GM23338 (cell line): ENCODE data around the gene ZNF660. TPM values are rescaled to one million over a fixed set of nuclear protein-coding genes. Genes with fewer than 3 reads are reported as not detected.

ENCODE experiments used
- ATAC-seq: fragments of 200-7000 bp; cut with Tn5 transposase; 3 replicates; pipeline ENCODE4 v1.9.1; 2020
- DNase-seq: peaks from one replicate; pipeline ENCODE4 v3.0.0-alpha.2; 2015; ENCODE audit warnings: low spot score
- H2AFZ ChIP-seq: fragments of 200-600 bp; sonication (generic); 2 replicates; pipeline ENCODE4 v1.8.0; 2016; ENCODE audit warnings: antibody characterized with exemption, mild to moderate bottlenecking, moderate library complexity
- H3F3A ChIP-seq: fragments of 200-600 bp; sonication (generic); replicated peaks from 2 replicates; pipeline ENCODE4 v1.8.0; 2017; ENCODE audit warnings: antibody characterized with exemption, mixed run types, low read depth
- H3K27ac ChIP-seq: fragments of 200-600 bp; sonication (generic); 2 replicates; pipeline ENCODE4 v1.6.1; 2016; ENCODE audit warnings: low read depth
- H3K27me3 ChIP-seq: fragments of 200-600 bp; sonication (generic); 2 replicates; pipeline ENCODE4 v1.8.0; 2016; ENCODE audit warnings: mild to moderate bottlenecking, mixed run types, moderate library complexity; ENCODE audit not compliant: insufficient read depth
- H3K36me3 ChIP-seq: fragments of 200-600 bp; sonication (generic); 2 replicates; pipeline ENCODE4 v1.8.0; 2016; ENCODE audit warnings: mild to moderate bottlenecking; ENCODE audit not compliant: insufficient read depth
- H3K4me1 ChIP-seq: fragments of 200-600 bp; sonication (generic); 2 replicates; pipeline ENCODE4 v1.8.0; 2016; ENCODE audit warnings: mild to moderate bottlenecking, moderate library complexity; ENCODE audit not compliant: insufficient read depth
- H3K4me2 ChIP-seq: fragments of 200-600 bp; sonication (generic); 2 replicates; pipeline ENCODE4 v1.7.1; 2017; ENCODE audit warnings: mixed run types
- H3K4me3 ChIP-seq: fragments of 200-600 bp; sonication (generic); 2 replicates; pipeline ENCODE4 v1.6.1; 2016; ENCODE audit warnings: mixed run types
- H3K79me2 ChIP-seq: fragments of 200-600 bp; sonication (generic); replicated peaks from 2 replicates; pipeline ENCODE4 v1.8.0; 2017; ENCODE audit warnings: mild to moderate bottlenecking; ENCODE audit not compliant: insufficient read depth
- H3K9me2 ChIP-seq: fragments of 200-600 bp; sonication (generic); 2 replicates; pipeline ENCODE4 v1.8.0; 2017; ENCODE audit not compliant: insufficient read depth
- H4K20me1 ChIP-seq: fragments of 200-600 bp; sonication (generic); replicated peaks from 2 replicates; pipeline ENCODE4 v1.8.0; 2017; ENCODE audit warnings: mild to moderate bottlenecking; ENCODE audit not compliant: insufficient read depth
- H3K27ac Mint-ChIP-seq: 2 replicates; pipeline ENCODE4 v1.8.0; 2020; ENCODE audit warnings: inconsistent platforms, mild to moderate bottlenecking, moderate library complexity, mixed read lengths
- H3K27me3 Mint-ChIP-seq: 3 replicates; pipeline ENCODE4 v1.8.0; 2022; ENCODE audit warnings: low read depth, mild to moderate bottlenecking, moderate library complexity, mixed read lengths, inconsistent platforms; ENCODE audit not compliant: insufficient read depth, poor library complexity
- H3K36me3 Mint-ChIP-seq: 3 replicates; pipeline ENCODE4 v1.8.0; 2021; ENCODE audit warnings: low read depth, mild to moderate bottlenecking, inconsistent platforms, moderate library complexity, mixed read lengths
- H3K4me1 Mint-ChIP-seq: 3 replicates; pipeline ENCODE4 v1.8.0; 2020; ENCODE audit warnings: mild to moderate bottlenecking, inconsistent platforms, mixed read lengths
- H3K4me3 Mint-ChIP-seq: 3 replicates; pipeline ENCODE4 v1.8.0; 2021; ENCODE audit warnings: moderate library complexity, mild to moderate bottlenecking, inconsistent platforms, mixed read lengths
- H3K9me3 Mint-ChIP-seq: 3 replicates; pipeline ENCODE4 v1.8.0; 2020; ENCODE audit warnings: moderate library complexity, mild to moderate bottlenecking, inconsistent platforms, mixed read lengths
- CREB1 ChIP-seq: fragments of 250-450 bp; sonication (Bioruptor Pico); IDR thresholded peaks from 2 replicates; pipeline ENCODE4 v1.5.0; 2020; ENCODE audit warnings: low read depth, mild to moderate bottlenecking, moderate library complexity
- EZH2 ChIP-seq: fragments of 200-600 bp; sonication (generic); IDR thresholded peaks from one replicate; pipeline ENCODE4 v1.8.0; 2017; ENCODE audit warnings: antibody characterized with exemption, mild to moderate bottlenecking, low read depth; ENCODE audit not compliant: unreplicated experiment
- POLR2AphosphoS5 ChIP-seq: IDR thresholded peaks from 2 replicates; pipeline ENCODE4 v1.6.1; 2016; ENCODE audit warnings: antibody characterized with exemption, low read depth
- STAT1 ChIP-seq: IDR thresholded peaks from one replicate; pipeline ENCODE4 v1.6.1; 2016; ENCODE audit warnings: antibody characterized with exemption; ENCODE audit not compliant: unreplicated experiment
- ZNF114 ChIP-seq: fragments of 250-450 bp; sonication (Bioruptor Pico); IDR thresholded peaks from 2 replicates; pipeline ENCODE4 v1.5.0; 2020; ENCODE audit warnings: mild to moderate bottlenecking, moderate library complexity
- polyA plus RNA-seq: library from polyadenylated mRNA; unstranded; fragments of >200 nt; fragmentation: Nextera tagmentation; extraction: Ambion mirVana; gene quantifications from 2 replicates; pipeline ENCODE4 v1.2.1, GENCODE V29; 2016
- total RNA-seq: library from RNA; depleted of rRNA; stranded (reverse); fragments of >200 nt; shearing (Covaris generic); gene quantifications from 2 replicates; pipeline ENCODE4 v1.2.3, GENCODE V29; 2014
- TF ChIP-seq, protein P1 (sequence below): fragments of 250-450 bp; sonication (Bioruptor Pico); IDR thresholded peaks from 2 replicates; pipeline ENCODE4 v1.5.0; 2020; ENCODE audit warnings: mild to moderate bottlenecking, moderate library complexity
- TF ChIP-seq, protein P2 (sequence below): IDR thresholded peaks from 2 replicates; pipeline ENCODE4 v1.6.1; 2016; ENCODE audit warnings: antibody characterized with exemption
- TF ChIP-seq, protein P3 (sequence below), 2 experiments: fragments of 200-600 bp in 1 of 2; sonication (generic) in 1 of 2; conservative IDR thresholded peaks; 2 replicates each; pipeline versions ENCODE4 v1.5.1 to v1.6.1; 2016 to 2017; ENCODE audit warnings: antibody characterized with exemption in 2 of 2, low read depth in 2 of 2, mild to moderate bottlenecking in 2 of 2, moderate library complexity in 1 of 2

The ZNF660 gene
- total and polyA plus RNA-seq, 2 experiments from 2014 or later, result 5.4 to 10.1 TPM

DNA sequence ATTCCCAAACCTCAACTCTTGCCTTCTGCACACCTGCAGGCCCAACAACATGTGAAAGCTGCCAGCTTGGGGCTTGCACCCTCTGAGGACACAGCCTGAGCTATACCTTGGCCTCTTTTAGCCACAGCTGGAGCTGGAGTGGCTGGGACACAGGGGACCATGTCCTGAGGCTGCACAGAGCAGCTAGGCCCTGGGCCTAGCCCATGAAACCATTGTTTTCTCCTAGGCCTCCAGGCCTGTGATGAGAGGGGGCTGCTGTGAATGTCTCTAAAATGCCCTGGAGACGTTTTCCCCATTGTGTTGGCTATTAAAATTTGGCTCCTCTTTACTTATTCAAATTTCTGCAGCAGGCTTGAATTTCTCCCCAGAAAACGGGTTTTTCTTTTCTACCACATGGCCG is 22.6 kb upstream of the ZNF660 start (continued):
- TF ChIP-seq, protein P1, sequence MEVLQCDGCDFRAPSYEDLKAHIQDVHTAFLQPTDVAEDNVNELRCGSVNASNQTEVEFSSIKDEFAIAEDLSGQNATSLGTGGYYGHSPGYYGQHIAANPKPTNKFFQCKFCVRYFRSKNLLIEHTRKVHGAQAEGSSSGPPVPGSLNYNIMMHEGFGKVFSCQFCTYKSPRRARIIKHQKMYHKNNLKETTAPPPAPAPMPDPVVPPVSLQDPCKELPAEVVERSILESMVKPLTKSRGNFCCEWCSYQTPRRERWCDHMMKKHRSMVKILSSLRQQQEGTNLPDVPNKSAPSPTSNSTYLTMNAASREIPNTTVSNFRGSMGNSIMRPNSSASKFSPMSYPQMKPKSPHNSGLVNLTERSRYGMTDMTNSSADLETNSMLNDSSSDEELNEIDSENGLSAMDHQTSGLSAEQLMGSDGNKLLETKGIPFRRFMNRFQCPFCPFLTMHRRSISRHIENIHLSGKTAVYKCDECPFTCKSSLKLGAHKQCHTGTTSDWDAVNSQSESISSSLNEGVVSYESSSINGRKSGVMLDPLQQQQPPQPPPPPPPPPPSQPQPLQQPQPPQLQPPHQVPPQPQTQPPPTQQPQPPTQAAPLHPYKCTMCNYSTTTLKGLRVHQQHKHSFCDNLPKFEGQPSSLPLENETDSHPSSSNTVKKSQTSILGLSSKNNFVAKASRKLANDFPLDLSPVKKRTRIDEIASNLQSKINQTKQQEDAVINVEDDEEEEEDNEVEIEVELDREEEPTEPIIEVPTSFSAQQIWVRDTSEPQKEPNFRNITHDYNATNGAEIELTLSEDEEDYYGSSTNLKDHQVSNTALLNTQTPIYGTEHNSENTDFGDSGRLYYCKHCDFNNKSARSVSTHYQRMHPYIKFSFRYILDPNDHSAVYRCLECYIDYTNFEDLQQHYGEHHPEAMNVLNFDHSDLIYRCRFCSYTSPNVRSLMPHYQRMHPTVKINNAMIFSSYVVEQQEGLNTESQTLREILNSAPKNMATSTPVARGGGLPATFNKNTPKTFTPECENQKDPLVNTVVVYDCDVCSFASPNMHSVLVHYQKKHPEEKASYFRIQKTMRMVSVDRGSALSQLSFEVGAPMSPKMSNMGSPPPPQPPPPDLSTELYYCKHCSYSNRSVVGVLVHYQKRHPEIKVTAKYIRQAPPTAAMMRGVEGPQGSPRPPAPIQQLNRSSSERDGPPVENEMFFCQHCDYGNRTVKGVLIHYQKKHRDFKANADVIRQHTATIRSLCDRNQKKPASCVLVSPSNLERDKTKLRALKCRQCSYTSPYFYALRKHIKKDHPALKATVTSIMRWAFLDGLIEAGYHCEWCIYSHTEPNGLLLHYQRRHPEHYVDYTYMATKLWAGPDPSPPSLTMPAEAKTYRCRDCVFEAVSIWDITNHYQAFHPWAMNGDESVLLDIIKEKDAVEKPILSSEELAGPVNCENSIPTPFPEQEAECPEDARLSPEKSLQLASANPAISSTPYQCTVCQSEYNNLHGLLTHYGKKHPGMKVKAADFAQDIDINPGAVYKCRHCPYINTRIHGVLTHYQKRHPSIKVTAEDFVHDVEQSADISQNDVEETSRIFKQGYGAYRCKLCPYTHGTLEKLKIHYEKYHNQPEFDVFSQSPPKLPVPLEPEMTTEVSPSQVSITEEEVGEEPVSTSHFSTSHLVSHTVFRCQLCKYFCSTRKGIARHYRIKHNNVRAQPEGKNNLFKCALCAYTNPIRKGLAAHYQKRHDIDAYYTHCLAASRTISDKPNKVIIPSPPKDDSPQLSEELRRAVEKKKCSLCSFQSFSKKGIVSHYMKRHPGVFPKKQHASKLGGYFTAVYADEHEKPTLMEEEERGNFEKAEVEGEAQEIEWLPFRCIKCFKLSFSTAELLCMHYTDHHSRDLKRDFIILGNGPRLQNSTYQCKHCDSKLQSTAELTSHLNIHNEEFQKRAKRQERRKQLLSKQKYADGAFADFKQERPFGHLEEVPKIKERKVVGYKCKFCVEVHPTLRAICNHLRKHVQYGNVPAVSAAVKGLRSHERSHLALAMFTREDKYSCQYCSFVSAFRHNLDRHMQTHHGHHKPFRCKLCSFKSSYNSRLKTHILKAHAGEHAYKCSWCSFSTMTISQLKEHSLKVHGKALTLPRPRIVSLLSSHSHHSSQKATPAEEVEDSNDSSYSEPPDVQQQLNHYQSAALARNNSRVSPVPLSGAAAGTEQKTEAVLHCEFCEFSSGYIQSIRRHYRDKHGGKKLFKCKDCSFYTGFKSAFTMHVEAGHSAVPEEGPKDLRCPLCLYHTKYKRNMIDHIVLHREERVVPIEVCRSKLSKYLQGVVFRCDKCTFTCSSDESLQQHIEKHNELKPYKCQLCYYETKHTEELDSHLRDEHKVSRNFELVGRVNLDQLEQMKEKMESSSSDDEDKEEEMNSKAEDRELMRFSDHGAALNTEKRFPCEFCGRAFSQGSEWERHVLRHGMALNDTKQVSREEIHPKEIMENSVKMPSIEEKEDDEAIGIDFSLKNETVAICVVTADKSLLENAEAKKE (CRISPR knock-in tag), result no peak
- TF ChIP-seq EZH2, result no peak
- TF ChIP-seq ZNF114 (CRISPR knock-in tag), result no peak
- no peak for TF ChIP-seq CREB1 (CRISPR knock-in tag)
- TF ChIP-seq STAT1, result no peak
- TF ChIP-seq POLR2AphosphoS5, result no peak

DNA sequence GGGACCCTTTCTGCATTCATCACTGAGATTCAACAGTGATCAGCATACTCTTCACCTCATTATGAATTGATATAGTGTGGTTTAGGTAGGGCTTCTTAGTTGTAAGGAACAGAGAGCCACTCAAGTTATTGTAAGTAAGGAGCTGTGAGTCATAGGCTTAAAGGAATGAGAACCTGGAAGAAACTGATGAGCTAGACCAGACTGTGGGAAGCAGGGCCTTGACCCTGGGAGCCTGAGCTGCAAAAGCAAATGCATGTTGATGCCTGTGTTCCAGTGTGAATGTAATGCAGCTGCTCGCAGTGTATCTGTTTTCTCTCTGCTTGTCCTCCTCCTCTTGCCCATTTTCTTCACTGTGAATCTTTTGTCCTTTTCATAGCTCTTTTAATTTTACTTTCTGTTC is 16.2 kb upstream of the ZNF660 start:
- DNase-seq, result no peak
- Histone ChIP-seq H3K27ac (no peak overlapping the region), H3K27me3 (no peaks in the 10 kb centered on the region), H3K36me3 (peaks cover 50% of the 10 kb centered on the region), H3K4me2 (no peak overlapping the region), H4K20me1 (peaks cover 4% of the 10 kb centered on the region; the same call in 1 of the 2 replicates), H2AFZ (no peak overlapping the region), H3K4me1 (no peaks in the 10 kb centered on the region), H3F3A (no peaks in the 10 kb centered on the region), H3K9me2 (no peaks in the 10 kb centered on the region), H3K79me2 (peaks cover 6% of the 10 kb centered on the region; the same call in 1 of the 2 replicates), H3K4me3 (no peak overlapping the region)
- Mint-ChIP-seq H3K9me3 (peaks cover 13% of the 10 kb centered on the region), H3K27ac (no peak overlapping the region), H3K27me3 (peaks cover 8% of the 10 kb centered on the region), H3K4me1 (no peaks in the 10 kb centered on the region), H3K36me3 (peaks cover 89% of the 10 kb centered on the region), H3K4me3 (no peak overlapping the region)
- no peak for ATAC-seq
- TF ChIP-seq, protein P2, sequence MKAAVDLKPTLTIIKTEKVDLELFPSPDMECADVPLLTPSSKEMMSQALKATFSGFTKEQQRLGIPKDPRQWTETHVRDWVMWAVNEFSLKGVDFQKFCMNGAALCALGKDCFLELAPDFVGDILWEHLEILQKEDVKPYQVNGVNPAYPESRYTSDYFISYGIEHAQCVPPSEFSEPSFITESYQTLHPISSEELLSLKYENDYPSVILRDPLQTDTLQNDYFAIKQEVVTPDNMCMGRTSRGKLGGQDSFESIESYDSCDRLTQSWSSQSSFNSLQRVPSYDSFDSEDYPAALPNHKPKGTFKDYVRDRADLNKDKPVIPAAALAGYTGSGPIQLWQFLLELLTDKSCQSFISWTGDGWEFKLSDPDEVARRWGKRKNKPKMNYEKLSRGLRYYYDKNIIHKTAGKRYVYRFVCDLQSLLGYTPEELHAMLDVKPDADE, result no peak
- no peak for TF ChIP-seq STAT1
- TF ChIP-seq, protein P3, sequence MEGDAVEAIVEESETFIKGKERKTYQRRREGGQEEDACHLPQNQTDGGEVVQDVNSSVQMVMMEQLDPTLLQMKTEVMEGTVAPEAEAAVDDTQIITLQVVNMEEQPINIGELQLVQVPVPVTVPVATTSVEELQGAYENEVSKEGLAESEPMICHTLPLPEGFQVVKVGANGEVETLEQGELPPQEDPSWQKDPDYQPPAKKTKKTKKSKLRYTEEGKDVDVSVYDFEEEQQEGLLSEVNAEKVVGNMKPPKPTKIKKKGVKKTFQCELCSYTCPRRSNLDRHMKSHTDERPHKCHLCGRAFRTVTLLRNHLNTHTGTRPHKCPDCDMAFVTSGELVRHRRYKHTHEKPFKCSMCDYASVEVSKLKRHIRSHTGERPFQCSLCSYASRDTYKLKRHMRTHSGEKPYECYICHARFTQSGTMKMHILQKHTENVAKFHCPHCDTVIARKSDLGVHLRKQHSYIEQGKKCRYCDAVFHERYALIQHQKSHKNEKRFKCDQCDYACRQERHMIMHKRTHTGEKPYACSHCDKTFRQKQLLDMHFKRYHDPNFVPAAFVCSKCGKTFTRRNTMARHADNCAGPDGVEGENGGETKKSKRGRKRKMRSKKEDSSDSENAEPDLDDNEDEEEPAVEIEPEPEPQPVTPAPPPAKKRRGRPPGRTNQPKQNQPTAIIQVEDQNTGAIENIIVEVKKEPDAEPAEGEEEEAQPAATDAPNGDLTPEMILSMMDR (conservative IDR thresholded peaks at IDR 0.05; ENCODE audit: low read depth in 2 of 2), result no peak
